H1 (cell line): Measurements from ENCODE around the gene PCYT2. TPM values are rescaled to one million over a fixed set of nuclear protein-coding genes. Genes with fewer than 3 reads are reported as not detected.

ENCODE experiments used
- CTCF ChIA-PET: fragments of 300-600 bp; sonication (Branson Sonifier 250); formaldehyde crosslinking; loops from one replicate; lab custom pipeline; 2021; ENCODE audit not compliant: partially characterized antibody; lab: Charles Lee
- POLR2A ChIA-PET: fragments of 300-600 bp; sonication (Branson Sonifier 250); formaldehyde crosslinking; loops from one replicate; lab custom pipeline; 2021; ENCODE audit warnings: inconsistent platforms; ENCODE audit not compliant: partially characterized antibody; lab: Charles Lee
- DNase-seq, 2 experiments: peaks; one replicate each; pipeline versions ENCODE4 v3.0.0 to v3.0.0-alpha.2; 2010 to 2022; ENCODE audit warnings: low spot score in 2 of 2, low read depth in 1 of 2, mixed read lengths in 1 of 2
- FAIRE-seq: peaks from 2 replicates; lab custom pipeline; 2011; peaks lifted over from hg19 to GRCh38; lab: Jason Lieb, UNC
- H2AFZ ChIP-seq: 2 replicates; pipeline ENCODE4 v1.8.1; 2012; ENCODE audit warnings: low read length, inconsistent platforms
- H2AK5ac ChIP-seq: 2 replicates; pipeline ENCODE4 v1.6.1; 2013; ENCODE audit warnings: low read depth, low read length
- H2BK120ac ChIP-seq: replicated peaks from 2 replicates; pipeline ENCODE3; 2013; ENCODE audit warnings: low read depth, low read length, inconsistent platforms
- H2BK12ac ChIP-seq: 2 replicates; pipeline ENCODE4 v1.6.1; 2013; ENCODE audit warnings: low read depth, low read length
- H2BK15ac ChIP-seq: 2 replicates; pipeline ENCODE4 v1.6.1; 2013; ENCODE audit warnings: low read length
- H2BK20ac ChIP-seq: 2 replicates; pipeline ENCODE4 v1.6.1; 2013; ENCODE audit warnings: low read length
- H2BK5ac ChIP-seq: 2 replicates; pipeline ENCODE4 v1.6.1; 2013; ENCODE audit warnings: low read depth, low read length
- H3K14ac ChIP-seq: 2 replicates; pipeline ENCODE4 v1.6.1; 2013; ENCODE audit warnings: inconsistent platforms; ENCODE audit not compliant: insufficient read length
- H3K18ac ChIP-seq: 2 replicates; pipeline ENCODE4 v1.6.1; 2013; ENCODE audit warnings: low read length; ENCODE audit errors: extremely low read depth
- H3K23ac ChIP-seq: 2 replicates; pipeline ENCODE4 v1.6.1; 2013; ENCODE audit warnings: inconsistent platforms; ENCODE audit not compliant: insufficient read length
- H3K23me2 ChIP-seq: 2 replicates; pipeline ENCODE4 v1.6.1; 2013; ENCODE audit warnings: low read depth, low read length
- H3K27ac ChIP-seq: 2 replicates; pipeline ENCODE4 v1.6.1; 2011; ENCODE audit warnings: low read depth, low read length, inconsistent platforms
- H3K27me3 ChIP-seq, 4 experiments: replicated peaks in 1 of 4; 1 replicate in 1 of 4; 2 replicates in 3 of 4; pipeline versions ENCODE4 v1.6.1 to v1.8.1; 2011 to 2013; ENCODE audit warnings: low read length in 3 of 4, mild to moderate bottlenecking in 3 of 4, inconsistent platforms in 2 of 4, mixed read lengths in 2 of 4, moderate library complexity in 1 of 4; ENCODE audit not compliant: control insufficient read depth in 3 of 4, insufficient read depth in 3 of 4; ENCODE audit errors: extremely low read depth in 1 of 4
- H3K36me3 ChIP-seq, 4 experiments: 2 replicates each; pipeline versions ENCODE4 v1.6.1 to v1.8.1; 2011 to 2013; ENCODE audit warnings: mild to moderate bottlenecking in 4 of 4, low read length in 3 of 4, moderate library complexity in 2 of 4, control low read depth in 1 of 4, inconsistent platforms in 1 of 4; ENCODE audit not compliant: insufficient read depth in 4 of 4, control insufficient read depth in 2 of 4
- H3K4ac ChIP-seq: replicated peaks from 2 replicates; pipeline ENCODE3; 2013; ENCODE audit warnings: low read length, low read depth, mixed read lengths, inconsistent platforms; ENCODE audit not compliant: insufficient read length
- H3K4me1 ChIP-seq, 4 experiments: replicated peaks in 1 of 4; 1 replicate in 1 of 4; 2 replicates in 3 of 4; pipeline versions ENCODE4 v1.6.1 to v1.8.1; 2011 to 2013; ENCODE audit warnings: low read length in 3 of 4, inconsistent platforms in 2 of 4, mixed read lengths in 1 of 4; ENCODE audit not compliant: insufficient read depth in 4 of 4, control insufficient read depth in 3 of 4
- H3K4me2 ChIP-seq, 2 experiments: 2 replicates each; pipeline versions ENCODE4 v1.6.1 to v1.8.1; 2011 to 2013; ENCODE audit warnings: low read depth in 2 of 2, low read length in 2 of 2, control low read depth in 1 of 2, inconsistent platforms in 1 of 2, mild to moderate bottlenecking in 1 of 2; ENCODE audit not compliant: insufficient read depth in 1 of 2
- H3K4me3 ChIP-seq, 4 experiments: fragments of 200-600, 300-600 bp in 1 of 4; sonication (generic), shearing (Covaris generic), sonication (Bioruptor Twin) in 1 of 4; 2 replicates each; pipeline versions ENCODE4 v1.5.1 to v1.8.1; 2011 to 2016; ENCODE audit warnings: low read length in 4 of 4, low read depth in 3 of 4, control low read depth in 2 of 4, inconsistent platforms in 2 of 4, mild to moderate bottlenecking in 2 of 4, mixed read lengths in 1 of 4, moderate library complexity in 1 of 4; ENCODE audit not compliant: insufficient read depth in 2 of 4; ENCODE audit errors: extremely low read depth in 1 of 4
- H3K56ac ChIP-seq: replicated peaks from 2 replicates; pipeline ENCODE3; 2013; ENCODE audit warnings: low read depth, mild to moderate bottlenecking, mixed read lengths, low read length, inconsistent platforms; ENCODE audit not compliant: insufficient read length
- H3K79me1 ChIP-seq: 2 replicates; pipeline ENCODE4 v1.6.1; 2013; ENCODE audit warnings: low read depth, low read length, control low read depth
- H3K79me2 ChIP-seq, 2 experiments: 2 replicates each; pipeline versions ENCODE4 v1.6.1 to v1.8.1; 2012 to 2013; ENCODE audit warnings: low read length in 2 of 2, mild to moderate bottlenecking in 2 of 2, inconsistent platforms in 1 of 2; ENCODE audit not compliant: insufficient read depth in 2 of 2, control insufficient read depth in 1 of 2
- H3K9ac ChIP-seq, 4 experiments: replicated peaks in 1 of 4; 1 replicate in 1 of 4; 2 replicates in 3 of 4; pipeline versions ENCODE4 v1.6.1 to v1.8.1; 2011 to 2013; ENCODE audit warnings: low read depth in 3 of 4, low read length in 3 of 4, control low read depth in 2 of 4, mild to moderate bottlenecking in 2 of 4, moderate library complexity in 2 of 4, inconsistent platforms in 1 of 4; ENCODE audit errors: extremely low read depth in 1 of 4
- H3K9me3 ChIP-seq, 2 experiments: 2 replicates each; pipeline versions ENCODE4 v1.6.1 to v1.8.1; 2012 to 2013; ENCODE audit warnings: mild to moderate bottlenecking in 2 of 2, moderate library complexity in 2 of 2, control low read depth in 1 of 2, inconsistent platforms in 1 of 2, low read depth in 1 of 2, low read length in 1 of 2, mixed read lengths in 1 of 2; ENCODE audit not compliant: insufficient read depth in 2 of 2
- H4K20me1 ChIP-seq, 2 experiments: replicated peaks in 1 of 2; 2 replicates each; pipeline versions ENCODE3 to v1.8.1; 2011 to 2013; ENCODE audit warnings: inconsistent platforms in 2 of 2, low read length in 2 of 2, mild to moderate bottlenecking in 1 of 2; ENCODE audit not compliant: insufficient read depth in 2 of 2, control insufficient read depth in 1 of 2
- H4K5ac ChIP-seq: 2 replicates; pipeline ENCODE4 v1.6.1; 2013; ENCODE audit warnings: low read length, low read depth, mixed read lengths, inconsistent platforms; ENCODE audit not compliant: insufficient read length
- H4K8ac ChIP-seq: 2 replicates; pipeline ENCODE4 v1.8.0; 2013; ENCODE audit warnings: mild to moderate bottlenecking, moderate library complexity, low read length, inconsistent platforms; ENCODE audit not compliant: insufficient read depth; ENCODE audit errors: extremely low read depth
- H4K91ac ChIP-seq: replicated peaks from 2 replicates; pipeline ENCODE3; 2013; ENCODE audit warnings: low read length, mixed read lengths, inconsistent platforms; ENCODE audit not compliant: insufficient read length
- EZH2 ChIP-seq: fragments of 200-600 bp; sonication (generic); IDR thresholded peaks from 2 replicates; pipeline ENCODE4 v1.7.1; 2012; ENCODE audit warnings: low read depth, mild to moderate bottlenecking, moderate library complexity, low read length, inconsistent platforms; ENCODE audit not compliant: severe bottlenecking
- FOSL1 ChIP-seq: IDR thresholded peaks from 2 replicates; pipeline ENCODE4 v1.6.1; 2011; ENCODE audit warnings: mild to moderate bottlenecking, low read depth, low read length, moderate library complexity; ENCODE audit not compliant: insufficient read depth
- GTF2F1 ChIP-seq: IDR thresholded peaks from 2 replicates; pipeline ENCODE4 v1.6.1; 2012; ENCODE audit warnings: low read depth, low read length, improper control_type of control experiment, borderline replicate concordance
- JUN ChIP-seq: IDR thresholded peaks from 2 replicates; pipeline ENCODE4 v1.6.1; 2011; ENCODE audit warnings: low read depth, mild to moderate bottlenecking, improper control_type of control experiment, low read length
- RBBP5 ChIP-seq: IDR thresholded peaks from 2 replicates; pipeline ENCODE4 v1.7.1; 2012; ENCODE audit warnings: low read depth, mild to moderate bottlenecking, inconsistent platforms, low read length, moderate library complexity, borderline replicate concordance
- RNF2 ChIP-seq: fragments of 200-900, 300-1000 bp; sonication (generic); IDR thresholded peaks from 2 replicates; pipeline ENCODE4 v1.7.1; 2016; ENCODE audit warnings: borderline replicate concordance, low read depth, mild to moderate bottlenecking, antibody characterized with exemption, low read length; ENCODE audit not compliant: poor library complexity, severe bottlenecking; ENCODE audit errors: missing control alignments
- SIX5 ChIP-seq: IDR thresholded peaks from 2 replicates; pipeline ENCODE4 v1.6.1; 2011; ENCODE audit warnings: mild to moderate bottlenecking, low read depth, low read length
- SRF ChIP-seq: IDR thresholded peaks from 2 replicates; pipeline ENCODE4 v1.6.1; 2011; ENCODE audit warnings: mild to moderate bottlenecking, low read depth, low read length, moderate library complexity
- TCF12 ChIP-seq: IDR thresholded peaks from 2 replicates; pipeline ENCODE4 v1.6.1; 2011; ENCODE audit warnings: low read depth, mild to moderate bottlenecking, low read length
- YY1 ChIP-seq: IDR thresholded peaks from 2 replicates; pipeline ENCODE4 v1.6.1; 2011; ENCODE audit warnings: low read depth, mild to moderate bottlenecking, low read length
- WGBS, 2 experiments: shearing (Covaris generic) in 1 of 2; methylation state at CpG; one replicate each; pipeline versions ENCODE4 v1.1.6 to v1.1.7; 2013 to 2015; ENCODE audit warnings: low lambda C conversion rate in 2 of 2, mixed read lengths in 2 of 2, inconsistent platforms in 1 of 2, low coverage in 1 of 2, missing lambda C conversion rate in 1 of 2; ENCODE audit not compliant: insufficient replicate concordance in 2 of 2, insufficient coverage in 1 of 2, insufficient read length in 1 of 2; ENCODE audit errors: extremely low coverage in 1 of 2, missing lambda C conversion rate in 1 of 2; 5-methylcytosine and 5-hydroxymethylcytosine counted together
- polyA plus RNA-seq, 7 experiments: library from polyadenylated mRNA; depleted of rRNA in 3 of 7; stranded (reverse) in 5 of 7; unstranded in 2 of 7; fragments of >200 nt in 5 of 7; fragments of 200-250 nt in 2 of 7; gene quantifications; 1 replicate in 5 of 7; 2 replicates in 1 of 7; 4 replicates in 1 of 7; pipeline versions ENCODE4 v1.2.1 to v1.2.3, GENCODE V29; 2011 to 2013; ENCODE audit warnings: missing spikeins in 2 of 7, mixed read lengths in 2 of 7
- total RNA-seq: library from RNA; stranded (reverse); fragmentation: NEBNext Ultra II Directional; extraction: Animal tissue kit (Norgen Biotek cat#: 25700); gene quantifications from 2 replicates; pipeline ENCODE4 v1.2.1, GENCODE V29; 2021

Gene PCYT2
- total and polyA plus RNA-seq, 2 of the 8 experiments (the other 6 are each of a cell fraction or from before 2014, with no cell fraction given), result 29.9 to 31.3 TPM

DNA sequence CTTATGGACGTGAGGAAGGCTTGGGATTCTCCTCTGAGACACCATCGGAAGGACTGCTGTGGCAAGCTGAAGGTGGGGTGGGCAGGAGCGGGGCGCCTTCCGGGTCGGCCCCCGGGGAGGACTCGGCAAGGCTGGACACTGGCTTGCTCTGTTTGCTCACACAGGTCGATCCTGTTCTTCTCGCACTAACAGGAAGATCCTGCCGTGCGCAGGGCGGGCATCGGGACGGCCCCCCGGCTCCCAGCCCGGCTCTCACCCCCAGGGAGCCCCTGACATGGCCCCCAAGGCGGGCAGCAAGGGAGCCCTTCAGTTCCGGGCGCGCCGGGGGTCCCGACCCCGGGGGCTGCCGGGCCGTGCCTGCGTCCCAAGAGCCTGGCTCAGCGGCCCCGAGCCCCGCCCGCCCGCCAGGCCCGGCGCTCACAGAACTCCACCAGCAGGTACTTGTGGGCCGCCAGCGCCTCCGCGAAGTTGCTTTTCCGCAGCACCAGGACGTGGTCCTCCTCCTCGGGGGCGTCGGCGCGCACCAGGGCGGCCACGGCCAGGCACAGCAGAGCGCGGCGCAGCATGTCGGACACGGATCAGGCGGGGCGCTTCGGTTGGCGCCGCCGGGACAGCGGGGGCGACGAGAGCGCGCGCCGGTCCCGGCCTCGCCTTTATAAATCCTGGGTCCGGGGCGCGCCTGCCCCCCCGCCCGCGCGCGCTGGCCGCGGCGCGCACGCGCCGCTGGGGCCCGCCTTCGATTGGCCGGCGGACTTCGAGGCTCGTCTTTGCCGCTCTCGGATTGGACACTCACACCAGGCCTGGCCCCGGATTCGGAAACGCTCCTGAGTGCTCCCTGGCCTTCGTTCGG is 51.1 kb downstream of the PCYT2 start, which contains the start of gene P4HB:
Gene P4HB (minus strand): TSS at position 630 of the 850 bp plus-strand sequence. CDS start 64 bp downstream, at position 566.
- Histone ChIP-seq H3K9me3 (no peaks in the 10 kb centered on the region), H3K23me2 (peaks cover 8% of the 10 kb centered on the region), H3K4me1 (peaks cover 0 to 5% (median 5%) of the 10 kb centered on the region in 4 experiments; a peak in 5 of 7 replicates), H4K8ac (peak within 1 kb of the TSS; percentile 94; the same call in 1 of the 2 replicates), H2BK5ac (peak within 1 kb of the TSS; percentile 98), H2AFZ (no peak within 1 kb of the TSS), H2AK5ac (peak within 1 kb of the TSS; percentile 71; the same call in 1 of the 2 replicates), H3K79me2 (peaks cover 13 to 56% of the 10 kb centered on the region in 2 experiments), H3K56ac (peak within 1 kb of the TSS; percentile 63), H2BK15ac (no peak within 1 kb of the TSS), H3K23ac (no peak within 1 kb of the TSS), H3K36me3 (peaks cover 11 to 32% (median 18%) of the 10 kb centered on the region in 4 experiments; a peak in 7 of 8 replicates), H3K14ac (no peak within 1 kb of the TSS), H2BK120ac (no peak within 1 kb of the TSS), H3K4me3 (peak within 1 kb of the TSS; percentile 79 to 95 (median 90)), H3K27ac (peak within 1 kb of the TSS; percentile 79; the same call in 1 of the 2 replicates), H4K91ac (peak within 1 kb of the TSS; percentile 89), H4K5ac (peak within 1 kb of the TSS; percentile 80), H4K20me1 (peaks cover 10 to 25% of the 10 kb centered on the region in 2 experiments), H3K4ac (peak within 1 kb of the TSS; percentile 97), H3K18ac (peak within 1 kb of the TSS; percentile 98), H3K79me1 (peaks cover 13% of the 10 kb centered on the region), H2BK12ac (peak within 1 kb of the TSS; percentile 90), H3K27me3 (no peaks in the 10 kb centered on the region), H2BK20ac (no peak within 1 kb of the TSS), H3K4me2 (peak within 1 kb of the TSS; percentile 83 to 92), H3K9ac (peak within 1 kb of the TSS; percentile 85 to 98 (median 90))
- ChIA-PET POLR2A (interaction anchor here (0.6 to 3.6 kb wide), 15 partner anchors 8 to 349 kb away, joined by 3 to 17 read pairs (median 3); partner anchors contain the start of genes ALYREF, ANAPC11, ARHGDIA and MCRIP1), CTCF (interaction anchor here (1.0 to 2.7 kb wide), 4 partner anchors 10 to 125 kb away, joined by 3 to 18 read pairs (median 6); no protein-coding TSS in a partner anchor)
- DNase-seq, result peak in 1 of 2 experiments; percentile 93
- FAIRE-seq, result no peak
- 2% methylated on average over 56 of the region's 95 CpGs; no CpG with 5 or more reads in 1 of the 2 experiments for WGBS, 2 experiments
- TF ChIP-seq GTF2F1 (no peak), FOSL1 (no peak), TCF12 (no peak), YY1 (no peak), JUN (no peak), SIX5 (no peak), RNF2 (no peak), RBBP5 (0 out of 2 replicates have a peak, but pooled peaks have one; percentile 28), EZH2 (no peak), SRF (no peak)
